OCI-LY1 (cell line): ENCODE data around the gene RASL10B.

Source experiments
- EZH2 ChIP-seq: fragments of 200-600 bp; sonication (generic), shearing (Covaris generic); IDR thresholded peaks from 2 replicates; pipeline ENCODE4 v1.8.0; 2017; ENCODE audit warnings: borderline replicate concordance, mixed run types, mild to moderate bottlenecking, antibody characterized with exemption, low read length, moderate library complexity, mixed read lengths
- TF ChIP-seq, protein P1 (sequence below): fragments of 200-600 bp; sonication (generic), shearing (Covaris generic); IDR thresholded peaks from 2 replicates; pipeline ENCODE4 v1.5.1; 2017; ENCODE audit warnings: mild to moderate bottlenecking, antibody characterized with exemption, low read length, moderate library complexity, mixed read lengths

DNA sequence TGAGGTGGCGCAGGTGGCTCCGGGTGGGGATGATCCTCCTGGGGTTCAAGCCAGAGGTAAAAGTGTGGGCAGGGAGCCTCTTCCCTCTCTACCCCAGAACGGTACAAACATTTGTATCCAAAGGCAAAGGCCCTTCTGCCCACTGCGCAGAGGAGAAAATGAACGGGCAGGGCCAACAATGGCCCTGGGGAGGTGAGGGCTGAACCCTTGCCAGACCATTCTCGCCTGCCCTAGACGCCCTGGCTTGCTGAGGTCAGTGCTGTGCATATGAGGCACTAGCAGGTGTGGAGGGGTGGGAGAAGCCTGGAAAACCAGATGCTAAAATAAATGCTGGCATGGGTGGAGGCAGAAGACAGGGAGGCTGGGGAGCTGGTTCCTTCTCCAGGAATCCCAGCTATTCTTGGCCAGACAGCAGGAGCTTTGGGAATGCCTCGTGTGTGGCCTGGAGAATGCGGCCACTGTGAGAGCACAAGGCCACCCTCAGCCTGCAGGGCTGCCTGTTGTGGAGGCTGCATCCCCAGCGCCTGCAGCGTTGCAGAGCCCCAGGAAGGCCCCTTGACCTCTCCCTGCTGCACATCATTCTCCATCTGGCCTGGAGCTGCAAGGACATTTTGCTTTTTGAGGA is 33.8 kb downstream of the RASL10B start:
- TF ChIP-seq, protein P1, sequence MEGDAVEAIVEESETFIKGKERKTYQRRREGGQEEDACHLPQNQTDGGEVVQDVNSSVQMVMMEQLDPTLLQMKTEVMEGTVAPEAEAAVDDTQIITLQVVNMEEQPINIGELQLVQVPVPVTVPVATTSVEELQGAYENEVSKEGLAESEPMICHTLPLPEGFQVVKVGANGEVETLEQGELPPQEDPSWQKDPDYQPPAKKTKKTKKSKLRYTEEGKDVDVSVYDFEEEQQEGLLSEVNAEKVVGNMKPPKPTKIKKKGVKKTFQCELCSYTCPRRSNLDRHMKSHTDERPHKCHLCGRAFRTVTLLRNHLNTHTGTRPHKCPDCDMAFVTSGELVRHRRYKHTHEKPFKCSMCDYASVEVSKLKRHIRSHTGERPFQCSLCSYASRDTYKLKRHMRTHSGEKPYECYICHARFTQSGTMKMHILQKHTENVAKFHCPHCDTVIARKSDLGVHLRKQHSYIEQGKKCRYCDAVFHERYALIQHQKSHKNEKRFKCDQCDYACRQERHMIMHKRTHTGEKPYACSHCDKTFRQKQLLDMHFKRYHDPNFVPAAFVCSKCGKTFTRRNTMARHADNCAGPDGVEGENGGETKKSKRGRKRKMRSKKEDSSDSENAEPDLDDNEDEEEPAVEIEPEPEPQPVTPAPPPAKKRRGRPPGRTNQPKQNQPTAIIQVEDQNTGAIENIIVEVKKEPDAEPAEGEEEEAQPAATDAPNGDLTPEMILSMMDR: no peak
- TF ChIP-seq EZH2: no peak
